DMS53 (cell line): Measurements from ENCODE around the gene VSIG10.
"Not testable (repeated sequence)": the region's sequence is repeated elsewhere in the genome, so short reads cannot be mapped to it uniquely, and the experiment has no call there.

ENCODE experiments used
- DNase-seq: peaks from one replicate; lab custom pipeline; 2025; lab: John Stamatoyannopoulos, UW

VSIG10 gene

DNA sequence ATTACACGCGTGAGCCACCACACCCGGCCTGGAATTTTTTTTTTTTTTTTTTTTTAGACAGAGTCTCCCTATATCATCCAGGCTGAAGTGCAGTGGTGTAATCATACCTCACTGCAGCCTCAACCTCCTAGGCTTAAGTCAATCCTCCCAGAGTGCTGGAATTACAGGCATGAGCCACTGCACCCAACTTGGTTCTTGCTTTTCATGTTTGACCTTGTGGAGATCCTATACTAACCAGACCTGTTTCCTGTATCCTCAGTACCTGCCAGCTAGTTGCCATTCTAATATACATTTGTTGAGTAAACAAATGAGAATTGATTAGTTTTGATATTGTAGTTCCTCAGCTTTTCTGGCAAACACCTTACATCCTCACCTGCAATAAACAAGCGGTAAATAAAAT, 3.2 kb upstream of the VSIG10 start:
- DNase-seq: peak; percentile 27

DNA sequence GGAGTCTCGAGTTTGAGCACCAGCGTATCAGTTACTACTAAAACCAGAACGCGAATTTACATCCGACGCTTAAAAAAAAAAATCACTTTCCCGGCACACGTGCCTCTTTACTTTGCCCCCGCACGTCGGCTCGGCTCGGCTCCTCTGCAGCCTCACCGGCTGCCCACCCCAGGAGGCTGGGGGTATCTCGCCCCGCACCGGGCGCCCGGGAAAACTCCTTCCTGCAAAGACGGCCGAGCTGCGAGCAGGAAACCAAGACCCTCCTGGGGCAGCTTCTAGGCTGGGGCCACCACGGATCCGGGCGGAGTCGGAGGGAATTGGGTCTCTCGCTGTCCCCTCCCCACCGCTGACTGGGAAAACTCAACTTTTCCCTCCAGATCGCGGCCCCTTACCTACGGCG, 610 bp downstream of the VSIG10 start:
- peak; percentile 72 for DNase-seq

DNA sequence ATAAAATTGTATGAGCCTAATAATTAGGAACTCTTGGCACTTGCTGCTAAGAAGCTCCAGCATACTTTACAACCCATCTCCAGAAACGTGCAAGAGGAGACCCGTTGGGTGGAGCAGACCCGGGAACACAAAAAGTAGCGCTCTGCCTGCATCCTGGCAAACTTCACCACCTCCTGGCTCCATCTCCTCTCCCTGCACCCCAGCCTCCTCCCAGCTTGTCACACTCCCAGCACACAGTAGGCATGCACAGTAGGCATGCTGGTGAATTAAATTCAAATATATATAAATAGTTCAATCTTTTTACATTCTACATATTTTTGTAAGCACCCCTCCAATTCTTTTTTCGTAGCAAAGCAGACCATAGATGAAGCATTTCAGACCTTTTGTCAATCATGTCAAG, 1.2 kb downstream of the VSIG10 start:
- peak; percentile 46 for DNase-seq

DNA sequence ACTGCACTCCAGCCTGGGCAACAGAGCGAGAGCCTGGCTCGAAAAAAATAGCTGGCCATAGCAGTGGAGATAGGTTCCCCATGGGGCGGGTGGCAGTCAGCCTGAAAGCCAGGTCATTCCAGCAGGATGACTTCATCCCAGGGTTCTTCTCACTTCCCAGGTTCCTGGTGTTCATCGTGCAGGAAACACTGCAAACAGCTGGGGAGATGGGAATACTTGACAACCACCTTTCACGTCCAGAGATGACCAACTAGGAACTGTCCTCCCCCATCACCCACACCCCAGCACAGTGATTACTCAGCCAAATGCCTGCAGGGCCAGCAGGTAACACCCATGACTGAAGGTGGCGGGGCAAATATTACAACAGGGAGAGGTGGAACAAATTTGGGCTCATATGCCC, 1.7 kb downstream of the VSIG10 start:
- DNase-seq: peak; percentile 51

- DNase-seq: no peak
Measured at GRCh38 chr12:118101051-118101450, 2.8 kb downstream of the VSIG10 start.

DNA sequence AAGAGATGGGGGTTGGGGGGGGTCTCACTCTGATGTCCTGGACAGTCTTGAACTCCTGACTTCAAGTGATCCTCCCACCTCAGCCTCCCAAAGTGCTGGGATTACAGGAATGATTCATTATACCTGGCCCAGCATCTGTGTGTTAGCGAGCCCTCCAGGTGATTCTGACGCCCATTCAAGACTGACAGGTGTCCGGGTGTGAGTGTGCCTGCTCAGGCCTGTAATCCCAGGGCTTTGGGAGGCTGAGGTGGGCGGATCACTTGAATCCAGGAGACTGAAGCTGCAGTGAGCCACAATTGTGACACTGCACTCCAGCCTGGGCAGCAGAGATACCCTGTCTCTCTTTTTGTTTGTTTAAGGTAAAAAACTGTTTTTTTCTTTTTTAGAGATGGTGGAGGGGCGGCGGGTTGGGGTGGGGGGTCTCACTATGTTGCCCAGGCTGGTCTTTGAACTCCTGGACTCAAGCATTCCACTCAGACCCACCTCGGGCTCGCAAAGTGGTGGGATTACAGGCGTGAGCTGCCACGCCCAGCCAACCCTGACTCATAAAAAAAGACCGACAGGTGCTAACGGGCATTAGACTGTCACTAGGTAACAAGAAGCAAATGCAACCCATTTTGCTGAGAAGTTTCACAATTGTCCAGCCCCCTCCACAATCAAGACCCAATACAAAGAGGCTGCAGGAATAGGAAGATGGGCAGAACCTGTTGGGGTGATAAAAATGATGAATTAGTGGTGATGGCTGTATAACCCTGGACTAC, 4.7 kb downstream of the VSIG10 start:
- peak; percentile 96 for DNase-seq

DNA sequence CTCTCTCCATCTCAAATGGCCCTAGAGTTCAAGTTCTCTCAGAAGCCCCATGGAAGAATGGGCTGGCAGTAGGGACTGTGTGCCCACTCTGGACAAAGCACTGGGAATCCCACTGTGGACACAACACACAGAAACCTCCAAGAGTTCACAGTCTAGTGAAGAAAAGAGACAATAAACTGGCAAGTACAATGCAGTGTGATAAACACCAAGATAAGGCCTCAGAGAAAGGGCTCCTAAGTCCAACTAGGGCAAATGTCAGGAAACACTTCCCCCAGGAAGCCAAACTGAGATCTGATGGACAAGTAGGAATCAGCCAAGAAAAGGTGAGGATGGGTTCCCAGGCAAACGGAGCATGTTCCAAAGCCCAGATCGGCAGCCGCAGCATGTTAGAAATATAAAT, 5.4 kb downstream of the VSIG10 start:
- DNase-seq: no peak

DNA sequence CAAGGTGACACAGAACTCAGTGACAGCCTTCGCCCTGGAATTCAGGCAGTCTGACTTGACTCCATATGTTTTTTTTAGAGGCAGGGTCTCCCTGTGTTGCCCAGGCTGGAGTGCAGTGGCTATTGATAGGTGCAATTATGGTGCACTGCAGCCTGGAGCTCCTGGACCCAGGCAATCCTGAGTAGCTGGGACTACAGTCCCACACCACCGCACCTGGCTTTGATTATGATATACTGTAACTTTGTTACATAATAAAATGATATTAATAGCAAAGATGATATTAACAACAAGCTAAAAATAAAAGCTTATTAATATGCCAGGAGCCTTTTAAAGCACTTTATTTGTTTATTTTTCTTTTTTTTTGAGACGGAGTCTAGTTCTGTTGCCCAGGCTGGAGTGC, 9.8 kb downstream of the VSIG10 start:
- no peak for DNase-seq

DNA sequence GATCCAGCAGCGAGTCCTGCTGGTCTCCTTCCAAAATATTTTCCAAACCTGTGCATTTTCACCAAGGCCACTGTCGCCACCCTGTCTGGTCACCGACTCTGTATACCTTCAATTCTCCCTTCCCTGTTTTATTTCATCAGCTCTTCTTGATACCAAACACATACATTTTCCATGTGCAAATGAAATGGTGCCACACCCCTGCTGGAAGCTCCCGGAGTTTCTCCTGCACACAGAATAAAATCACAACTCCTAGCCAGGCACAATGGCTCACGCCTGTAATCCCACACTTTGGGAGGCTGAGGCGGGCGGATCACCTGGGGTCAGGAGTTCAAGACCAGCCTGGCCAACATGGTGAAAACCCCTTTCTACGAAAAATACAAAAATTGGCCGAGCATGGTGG, 14.0 kb downstream of the VSIG10 start:
- no peak for DNase-seq

DNA sequence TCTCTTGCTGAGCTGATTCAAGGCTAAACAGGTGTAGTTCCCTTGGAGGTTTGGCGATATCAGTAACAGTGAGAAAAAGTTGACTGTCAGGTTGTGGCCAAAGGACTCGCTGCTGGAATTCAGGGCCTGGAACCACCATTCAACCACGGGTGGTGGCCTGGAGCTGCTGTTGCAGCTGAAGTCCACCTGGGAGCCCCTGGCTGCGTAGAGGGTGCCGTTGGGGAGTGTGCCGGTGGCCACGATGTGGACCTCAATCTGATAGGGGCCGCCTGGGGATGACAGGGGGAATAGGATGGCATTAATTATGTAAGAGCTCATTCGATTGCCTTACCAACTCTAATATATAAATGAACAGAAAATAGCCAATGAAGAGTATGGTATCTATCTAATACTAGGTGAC, 21.6 kb downstream of the VSIG10 start:
- no peak for DNase-seq

DNA sequence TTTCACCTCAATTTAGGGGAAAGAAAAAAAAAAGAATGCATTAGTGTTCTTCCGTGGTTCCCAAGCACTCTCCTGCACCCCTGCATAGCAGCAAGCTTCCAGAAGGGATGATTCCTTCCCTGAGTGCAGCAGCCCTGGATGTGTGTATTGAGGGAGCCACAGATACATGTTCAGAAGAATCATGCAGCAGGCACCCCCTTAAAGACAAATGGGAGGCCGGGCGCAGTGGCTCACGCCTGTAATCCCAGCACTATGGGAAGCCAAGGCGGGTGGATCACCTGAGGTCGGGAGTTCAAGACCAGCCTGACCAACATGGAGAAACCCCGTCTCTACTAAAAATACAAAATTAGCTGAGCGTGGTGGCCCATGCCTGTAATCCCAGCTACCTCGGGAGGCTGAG, 22.3 kb downstream of the VSIG10 start:
- not testable (repeated sequence) for DNase-seq

- DNase-seq: no peak
Measured at GRCh38 chr12:118073768-118074167, 30.0 kb downstream of the VSIG10 start.

- no peak for DNase-seq
Measured at GRCh38 chr12:118070650-118071049, 33.2 kb downstream of the VSIG10 start.

GRCh38 chr12:118068445-118068844, 35.4 kb downstream of the VSIG10 start:
- DNase-seq: no peak

- DNase-seq: no peak
Measured at GRCh38 chr12:118065380-118065779, 38.4 kb downstream of the VSIG10 start.

DNA sequence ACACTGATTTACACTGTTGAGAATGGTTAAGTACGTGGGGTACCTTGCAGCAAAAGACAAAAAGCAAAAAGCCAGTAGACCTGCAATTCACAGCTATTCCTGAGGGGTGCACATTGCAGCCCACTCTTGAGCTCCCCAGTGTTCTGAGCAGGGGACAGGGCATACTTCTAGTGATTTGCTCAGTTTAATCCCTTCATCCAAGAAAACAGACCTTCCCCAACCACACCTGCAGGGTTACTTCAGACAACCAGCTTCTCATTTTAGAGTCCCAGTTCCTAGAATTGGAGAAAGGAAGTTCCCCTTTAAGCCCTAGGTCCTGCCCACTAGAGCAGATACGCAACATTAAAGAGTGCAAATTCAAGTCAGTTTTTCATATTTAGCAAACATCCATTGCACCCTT, 39.2 kb downstream of the VSIG10 start:
- peak; percentile 22 for DNase-seq

GRCh38 chr12:118063576-118064391, 40.0 kb downstream of the VSIG10 start:
- DNase-seq: no peak

DNA sequence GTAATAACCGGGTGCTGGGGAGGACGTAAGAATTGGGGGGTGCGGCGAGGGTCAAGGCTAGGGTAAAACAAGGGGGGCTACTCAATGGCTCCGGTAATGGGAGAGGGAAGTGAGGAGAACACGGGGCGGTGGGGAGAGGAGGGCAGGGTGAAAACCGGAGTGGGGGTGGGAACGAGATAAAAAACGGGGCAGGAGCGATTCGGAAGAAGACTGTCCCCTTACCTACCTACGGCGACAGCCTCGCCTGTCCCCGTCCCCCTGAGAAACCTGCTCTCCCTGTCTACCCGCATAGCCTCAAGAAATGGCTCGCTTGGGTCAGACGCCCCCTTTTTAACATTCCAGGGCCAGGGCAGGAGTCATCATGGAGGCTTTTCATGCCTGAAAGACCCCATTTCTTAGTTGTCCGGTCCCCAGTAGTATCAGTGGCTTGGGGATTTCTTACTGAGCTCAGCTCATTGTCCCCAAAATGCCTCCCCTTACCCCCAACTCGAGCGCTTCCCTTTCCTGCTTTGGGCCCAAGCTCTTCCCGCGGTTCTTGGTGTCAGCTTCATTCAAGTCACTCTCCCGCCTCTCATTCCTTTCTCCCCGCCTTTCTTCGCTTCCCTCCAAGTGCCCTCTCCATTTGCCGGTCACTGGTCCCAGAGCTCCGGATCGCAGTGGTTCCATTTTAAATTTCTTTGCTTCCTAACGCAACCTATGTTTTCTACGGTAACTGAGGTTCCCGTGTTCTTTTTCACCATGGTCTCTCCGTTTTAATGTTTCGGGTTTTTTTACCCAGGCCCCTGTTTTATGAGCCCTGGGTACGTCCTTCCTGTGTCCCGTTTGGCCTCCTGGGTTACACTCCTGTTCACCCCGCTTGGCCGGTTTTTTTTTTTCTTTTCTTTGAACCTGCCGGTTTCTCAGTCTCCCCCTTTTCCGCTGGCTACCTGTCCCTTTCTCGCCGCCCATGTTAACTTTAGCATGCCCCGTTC, 41.7 kb downstream of the VSIG10 start:
- peak; percentile 85 for DNase-seq

DNA sequence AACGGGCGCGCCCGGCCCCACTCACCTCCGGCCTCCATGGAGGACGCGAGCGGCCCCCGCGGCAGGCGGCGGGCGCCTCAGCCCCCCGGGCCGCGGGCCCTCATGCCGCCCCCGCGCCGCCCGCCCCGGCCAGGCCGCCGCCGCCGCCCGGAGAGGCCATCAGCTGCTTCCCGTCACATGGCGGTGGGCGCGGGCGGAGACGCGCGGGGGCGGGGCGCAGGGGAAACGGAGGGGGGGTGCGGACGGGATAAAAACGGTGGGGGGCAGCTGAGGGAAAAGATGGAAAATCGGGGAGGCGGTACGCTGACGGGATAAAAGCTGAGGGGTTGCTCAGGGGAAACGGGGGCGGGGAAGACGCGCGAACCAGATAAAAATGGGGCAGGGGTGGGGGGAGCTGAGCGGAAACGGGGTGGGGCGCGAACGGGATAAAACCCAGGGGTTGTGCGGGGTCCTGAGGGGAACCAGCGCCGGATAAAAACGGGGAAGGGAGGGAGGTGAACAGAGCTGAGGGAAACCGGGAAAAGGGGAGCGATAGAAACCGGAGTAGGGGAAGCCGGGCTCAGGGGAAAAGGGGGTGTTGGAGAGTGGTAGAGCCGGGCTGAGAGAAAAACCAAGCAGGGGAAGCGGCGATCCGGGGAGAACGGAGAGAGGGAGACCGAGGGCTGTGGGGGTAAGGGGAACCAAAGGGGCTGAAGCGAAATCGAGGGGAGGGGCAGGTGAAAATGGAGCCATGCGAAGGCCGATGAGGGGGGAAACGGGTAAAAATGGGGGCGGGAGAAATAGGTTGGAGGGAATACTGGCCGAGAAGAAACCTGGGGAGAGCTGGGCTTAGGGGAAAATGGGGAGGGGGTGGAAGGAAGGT, 42.6 kb downstream of the VSIG10 start, which contains the start of gene WSB2:
TSS of gene WSB2 (minus strand) at position 169 of the 862 bp plus-strand sequence. CDS start at position 38, 131 bp downstream.
- peak; percentile 77 for DNase-seq

DNA sequence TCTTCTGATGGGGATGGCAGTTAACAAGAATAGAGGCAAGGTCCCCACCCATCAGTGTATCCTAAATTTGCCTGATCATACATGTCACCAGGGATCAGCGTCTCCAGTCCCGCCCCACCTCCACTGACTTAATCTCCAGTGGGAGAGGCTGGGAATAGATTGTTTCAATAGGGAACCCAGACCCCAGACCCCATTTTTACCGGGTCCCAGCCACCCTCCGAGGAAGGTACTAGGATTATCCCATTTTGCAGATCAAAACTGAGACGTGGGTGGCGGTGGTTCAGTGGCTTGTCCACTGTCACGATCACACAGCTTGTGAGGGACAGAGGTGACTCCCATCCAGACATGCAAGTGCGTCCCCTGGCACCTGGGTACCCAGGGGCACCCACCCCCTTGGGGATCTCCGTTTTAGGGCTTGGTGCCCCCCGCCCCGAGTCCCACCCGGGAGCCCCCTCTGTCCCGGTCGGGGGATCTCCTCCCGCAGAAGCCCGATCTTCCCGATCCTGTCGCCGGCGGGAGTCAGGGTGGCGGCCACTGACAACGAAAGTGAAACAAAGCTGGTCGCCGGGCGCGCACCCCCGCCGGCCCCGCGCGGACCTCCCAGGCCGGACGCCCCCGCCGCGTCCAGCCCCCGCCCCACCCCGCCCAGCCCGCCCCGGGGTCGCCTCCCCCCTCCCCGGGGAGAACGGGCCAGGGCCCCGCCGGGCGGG, 43.4 kb downstream of the VSIG10 start:
- peak; percentile 75 for DNase-seq
